GM19240 (cell line): Measurements from ENCODE around the gene GRIN1.

Source experiments
- DNase-seq: peaks from one replicate; pipeline ENCODE4 v3.0.0; 2011; ENCODE audit warnings: low spot score; ENCODE audit not compliant: insufficient read length

Gene GRIN1

GRCh38 chr9:137215196-137215986 lies 76.4 kb downstream of the GRIN1 start:
- DNase-seq: no peak

- no peak for DNase-seq
Measured at GRCh38 chr9:137216188-137216965, 77.4 kb downstream of the GRIN1 start.

GRCh38 chr9:137217276-137218211 lies 78.6 kb downstream of the GRIN1 start:
- no peak for DNase-seq

GRCh38 chr9:137218212-137218753 lies 79.3 kb downstream of the GRIN1 start:
- no peak for DNase-seq
